ENCODE results near the gene CASP9.

- no peak for TF ChIP-seq CTCF (IDR thresholded peaks at IDR 0.05)
- no peak for TF ChIP-seq ZFX (IDR thresholded peaks at IDR 0.05; ENCODE audit: borderline replicate concordance)
Measured at GRCh38 chr1:15531682-15532081, 7.7 kb upstream of the CASP9 start.
